ENCODE measurements around the gene MLYCD.

GRCh38 chr16:83968891-83969649, 70.2 kb downstream of the MLYCD start:
- TF ChIP-seq POLR2A (IDR thresholded peaks at IDR 0.05): no peak
- TF ChIP-seq, protein P1, sequence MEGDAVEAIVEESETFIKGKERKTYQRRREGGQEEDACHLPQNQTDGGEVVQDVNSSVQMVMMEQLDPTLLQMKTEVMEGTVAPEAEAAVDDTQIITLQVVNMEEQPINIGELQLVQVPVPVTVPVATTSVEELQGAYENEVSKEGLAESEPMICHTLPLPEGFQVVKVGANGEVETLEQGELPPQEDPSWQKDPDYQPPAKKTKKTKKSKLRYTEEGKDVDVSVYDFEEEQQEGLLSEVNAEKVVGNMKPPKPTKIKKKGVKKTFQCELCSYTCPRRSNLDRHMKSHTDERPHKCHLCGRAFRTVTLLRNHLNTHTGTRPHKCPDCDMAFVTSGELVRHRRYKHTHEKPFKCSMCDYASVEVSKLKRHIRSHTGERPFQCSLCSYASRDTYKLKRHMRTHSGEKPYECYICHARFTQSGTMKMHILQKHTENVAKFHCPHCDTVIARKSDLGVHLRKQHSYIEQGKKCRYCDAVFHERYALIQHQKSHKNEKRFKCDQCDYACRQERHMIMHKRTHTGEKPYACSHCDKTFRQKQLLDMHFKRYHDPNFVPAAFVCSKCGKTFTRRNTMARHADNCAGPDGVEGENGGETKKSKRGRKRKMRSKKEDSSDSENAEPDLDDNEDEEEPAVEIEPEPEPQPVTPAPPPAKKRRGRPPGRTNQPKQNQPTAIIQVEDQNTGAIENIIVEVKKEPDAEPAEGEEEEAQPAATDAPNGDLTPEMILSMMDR (IDR thresholded peaks at IDR 0.05): no peak
